ENCODE data around the gene RARS1.

Gene RARS1

GRCh38 chr5:168486136-168486879, at the start of gene RARS1:
RARS1 (plus strand) TSS chr5:168486471; CDS start chr5:168486499, 28 bp downstream.
- peak; percentile 72 for DNase-seq

GRCh38 chr5:168438349-168438748, 47.9 kb upstream of the RARS1 start:
- no peak for DNase-seq

DNA sequence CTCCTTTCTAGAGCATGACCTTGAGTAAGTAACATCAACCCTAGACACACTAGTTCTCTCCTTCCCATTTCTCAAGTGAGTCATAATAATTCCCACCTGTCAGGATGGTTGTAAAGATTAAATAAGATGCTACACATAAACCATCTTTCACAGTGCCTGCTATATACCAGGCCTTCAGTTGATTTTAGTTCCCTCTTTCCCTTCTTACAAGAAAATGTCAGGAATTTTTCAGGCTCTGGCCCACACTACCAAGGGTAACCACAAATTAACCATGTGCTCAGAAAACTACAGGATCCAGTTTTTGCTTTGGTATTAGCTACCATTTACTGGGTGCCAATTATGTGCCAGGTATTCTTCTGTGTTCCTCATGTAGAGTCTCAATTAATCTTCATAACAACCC, 42.7 kb upstream of the RARS1 start:
- DNase-seq, result no peak

GRCh38 chr5:168443950-168444700, 42.1 kb upstream of the RARS1 start:
- DNase-seq, result no peak

DNA sequence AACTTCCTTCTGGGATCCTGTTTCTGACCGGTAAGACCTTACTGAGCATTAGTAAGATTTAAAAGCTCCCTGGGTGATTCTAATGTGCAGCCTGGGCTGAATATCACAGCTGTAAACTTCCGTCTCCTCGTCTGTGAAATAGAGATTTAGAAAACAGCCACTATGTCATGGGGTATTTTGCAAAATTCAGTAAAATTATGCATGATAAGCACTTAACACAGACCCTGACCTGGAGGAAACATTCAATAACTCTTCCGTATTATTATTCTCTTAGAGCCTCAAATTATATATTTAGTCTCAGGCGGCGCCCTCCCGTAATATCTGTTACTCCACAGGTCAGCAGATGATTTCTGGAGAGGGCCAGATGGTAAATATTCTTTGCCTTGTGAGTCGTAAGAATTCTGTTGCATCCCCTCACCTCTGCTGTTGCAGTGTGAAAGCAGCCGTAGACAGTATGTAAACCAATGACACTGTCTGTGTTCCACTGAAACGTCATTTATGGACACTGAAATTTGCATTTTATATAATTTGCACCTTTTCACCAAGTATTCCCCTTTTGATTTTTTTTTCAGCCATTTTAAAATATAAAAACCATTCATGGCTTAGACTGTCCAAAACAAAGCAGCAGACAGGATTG, 39.2 kb upstream of the RARS1 start:
- no peak for DNase-seq

- DNase-seq, result no peak
These were observed 38.5 kb upstream of the RARS1 start for GRCh38 chr5:168447808-168448207.

DNA sequence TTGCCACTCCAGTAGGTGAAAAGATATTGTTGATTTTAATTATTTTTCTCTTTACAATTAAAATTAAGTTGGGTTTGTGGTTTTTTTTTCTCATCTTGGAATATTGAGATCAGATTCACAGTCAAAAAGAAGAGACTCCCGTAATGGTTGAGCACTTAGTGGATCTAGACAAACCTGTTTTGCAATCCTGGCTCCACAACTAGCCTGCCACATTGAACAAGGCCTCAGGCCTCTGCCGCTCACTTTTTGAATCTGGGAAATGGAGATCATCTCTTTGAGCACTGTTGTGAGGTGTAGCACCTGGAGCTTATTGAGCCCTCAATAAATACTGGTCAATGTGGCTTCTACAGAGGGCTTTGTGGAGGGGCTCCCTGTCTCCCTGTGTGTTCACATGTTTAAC, 37.1 kb upstream of the RARS1 start:
- DNase-seq, result no peak

- DNase-seq, result no peak
These were observed 34.7 kb upstream of the RARS1 start for GRCh38 chr5:168451565-168451964.

DNA sequence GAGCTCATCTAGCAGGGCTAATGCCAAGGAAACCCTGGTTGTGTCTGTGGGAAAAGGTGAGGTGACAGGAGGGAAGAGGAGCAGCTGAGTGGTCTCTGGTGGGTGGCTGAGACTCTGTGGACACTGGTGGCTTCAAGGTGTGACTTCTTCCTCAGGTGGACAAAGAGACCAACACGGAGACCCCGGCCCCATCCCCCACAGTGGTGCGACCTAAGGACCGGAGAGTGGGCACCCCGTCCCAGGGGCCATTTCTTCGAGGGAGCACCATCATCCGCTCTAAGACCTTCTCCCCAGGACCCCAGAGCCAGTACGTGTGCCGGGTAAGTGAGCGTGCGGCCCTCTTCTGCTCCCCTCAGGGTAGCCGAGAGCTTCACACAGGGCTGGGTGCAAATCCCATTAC, 31.1 kb upstream of the RARS1 start:
- DNase-seq, result no peak

DNA sequence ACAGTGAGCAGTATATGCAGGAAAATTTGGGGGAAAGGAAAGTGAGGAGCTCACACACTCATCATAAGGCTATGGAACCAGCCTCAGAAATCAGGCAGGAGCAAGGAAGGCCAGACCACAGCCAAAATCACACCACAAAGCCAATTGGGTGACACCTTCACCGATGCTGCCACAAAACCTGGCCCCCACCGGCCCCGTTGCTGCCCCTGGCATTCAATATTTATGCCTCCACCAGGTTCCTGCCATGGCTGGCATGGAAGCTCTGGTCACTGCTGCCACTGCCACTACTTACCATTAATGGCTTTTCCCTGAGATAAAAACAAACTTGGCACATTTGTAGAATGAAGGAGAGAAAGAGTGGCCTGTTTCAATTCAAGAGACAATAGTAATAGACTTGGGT, 28.7 kb upstream of the RARS1 start:
- DNase-seq, result no peak

DNA sequence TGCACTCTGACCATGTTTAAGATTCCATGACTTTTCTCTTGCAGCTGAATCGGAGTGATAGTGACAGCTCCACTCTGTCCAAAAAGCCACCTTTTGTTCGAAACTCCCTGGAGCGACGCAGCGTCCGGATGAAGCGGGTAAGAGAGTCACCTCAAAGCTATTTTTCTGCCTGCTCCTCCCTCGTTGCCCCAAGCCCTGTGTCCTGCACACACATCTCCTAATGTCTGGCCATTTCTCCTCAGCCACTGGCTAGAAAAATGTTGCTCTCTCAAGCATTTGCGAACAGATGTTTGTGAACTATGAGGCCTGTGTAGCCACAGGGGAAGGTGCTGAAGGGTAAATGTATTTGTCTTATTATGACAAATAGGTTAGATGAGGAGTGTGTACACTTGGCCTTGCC, 25.7 kb upstream of the RARS1 start:
- no peak for DNase-seq

- DNase-seq, result no peak
These were observed 23.2 kb upstream of the RARS1 start for GRCh38 chr5:168463081-168463480.

DNA sequence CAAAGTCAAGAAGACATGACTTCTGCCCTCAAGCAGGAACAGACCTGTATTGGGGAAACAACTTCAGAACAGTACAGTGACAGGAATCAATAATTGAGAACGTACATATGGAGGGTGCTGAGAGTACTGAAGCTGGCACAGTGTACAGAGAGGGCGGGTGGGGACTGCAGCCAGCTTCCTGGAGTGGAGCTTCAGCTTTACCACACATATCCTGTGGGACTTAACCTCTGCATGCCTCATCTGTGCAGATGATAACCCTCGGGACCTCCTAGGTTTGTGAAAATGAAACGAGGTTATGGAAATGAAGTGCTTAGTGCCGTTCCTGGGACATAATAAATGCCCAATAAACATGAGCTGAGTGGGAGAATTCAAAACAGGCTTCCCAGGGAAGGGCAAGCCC, 22.1 kb upstream of the RARS1 start:
- DNase-seq, result no peak

DNA sequence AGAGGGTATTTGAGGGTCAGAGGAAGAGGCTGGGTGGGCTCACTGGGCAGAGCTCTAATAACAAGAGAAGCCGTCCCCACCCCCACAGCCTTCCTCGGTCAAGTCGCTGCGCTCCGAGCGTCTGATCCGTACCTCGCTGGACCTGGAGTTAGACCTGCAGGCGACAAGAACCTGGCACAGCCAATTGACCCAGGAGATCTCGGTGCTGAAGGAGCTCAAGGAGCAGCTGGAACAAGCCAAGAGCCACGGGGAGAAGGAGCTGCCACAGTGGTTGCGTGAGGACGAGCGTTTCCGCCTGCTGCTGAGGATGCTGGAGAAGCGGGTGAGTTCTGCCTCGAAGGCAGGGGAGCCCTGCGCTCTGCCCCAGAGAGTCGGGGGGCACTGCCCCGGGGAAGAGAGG, 21.6 kb upstream of the RARS1 start:
- no peak for DNase-seq

GRCh38 chr5:168467755-168468330, 18.4 kb upstream of the RARS1 start:
- DNase-seq, result peak; percentile 16

DNA sequence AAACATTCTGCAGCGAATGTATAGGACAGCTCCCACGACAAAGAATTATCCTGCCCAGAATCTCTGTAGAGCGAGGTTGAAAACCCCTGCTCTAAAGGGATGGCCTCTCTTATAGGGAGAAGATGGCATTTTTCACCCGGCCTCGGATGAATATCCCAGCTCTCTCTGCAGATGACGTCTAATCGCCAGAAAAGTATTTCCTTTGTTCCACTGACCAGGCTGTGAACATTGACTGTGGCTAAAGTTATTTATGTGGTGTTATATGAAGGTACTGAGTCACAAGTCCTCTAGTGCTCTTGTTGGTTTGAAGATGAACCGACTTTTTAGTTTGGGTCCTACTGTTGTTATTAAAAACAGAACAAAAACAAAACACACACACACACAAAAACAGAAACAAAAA, 17.4 kb upstream of the RARS1 start:
- no peak for DNase-seq

GRCh38 chr5:168469816-168470215, 16.5 kb upstream of the RARS1 start:
- no peak for DNase-seq

DNA sequence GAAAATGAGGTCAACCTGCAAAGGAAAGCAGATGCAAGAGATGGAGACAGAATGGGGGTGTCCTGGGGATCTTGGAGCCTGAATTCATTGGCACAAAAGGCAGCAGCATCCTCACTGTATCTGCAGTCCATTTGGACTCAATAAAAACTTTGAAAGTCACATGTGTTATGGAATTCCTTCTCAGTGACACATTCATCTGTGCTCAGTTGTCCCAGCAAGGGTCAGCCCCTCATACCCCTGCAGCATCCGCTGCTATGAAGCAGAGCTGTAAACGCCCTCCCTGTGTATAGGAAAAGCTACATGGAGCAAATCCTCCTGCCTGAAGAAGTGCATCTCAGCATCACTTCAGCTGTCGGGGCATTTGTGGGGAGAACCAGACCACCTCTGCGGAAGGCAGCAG, 14.5 kb upstream of the RARS1 start:
- DNase-seq, result no peak

- DNase-seq, result no peak
These were observed 13.9 kb upstream of the RARS1 start for GRCh38 chr5:168472329-168472728.

- DNase-seq, result no peak
These were observed 12.0 kb upstream of the RARS1 start for GRCh38 chr5:168474319-168474718.

DNA sequence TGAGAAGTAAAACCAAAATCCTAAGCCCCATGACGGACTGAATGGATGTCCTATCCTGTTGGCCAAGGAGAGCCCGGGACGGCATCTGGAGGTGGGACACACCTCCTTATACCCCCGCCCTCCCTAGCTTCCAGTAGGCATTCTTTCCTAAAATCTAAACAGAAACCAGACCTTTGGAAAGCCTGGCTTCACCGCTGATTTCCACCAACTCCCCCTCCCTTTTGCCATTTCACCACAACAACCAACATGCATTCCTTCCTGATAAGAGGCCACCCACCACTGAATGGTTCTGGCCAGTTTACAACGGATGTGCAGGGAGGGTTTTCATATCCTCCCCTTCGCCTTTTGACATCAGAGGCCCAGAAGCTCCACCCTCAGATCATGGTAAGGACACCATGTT, 9.2 kb upstream of the RARS1 start:
- no peak for DNase-seq

DNA sequence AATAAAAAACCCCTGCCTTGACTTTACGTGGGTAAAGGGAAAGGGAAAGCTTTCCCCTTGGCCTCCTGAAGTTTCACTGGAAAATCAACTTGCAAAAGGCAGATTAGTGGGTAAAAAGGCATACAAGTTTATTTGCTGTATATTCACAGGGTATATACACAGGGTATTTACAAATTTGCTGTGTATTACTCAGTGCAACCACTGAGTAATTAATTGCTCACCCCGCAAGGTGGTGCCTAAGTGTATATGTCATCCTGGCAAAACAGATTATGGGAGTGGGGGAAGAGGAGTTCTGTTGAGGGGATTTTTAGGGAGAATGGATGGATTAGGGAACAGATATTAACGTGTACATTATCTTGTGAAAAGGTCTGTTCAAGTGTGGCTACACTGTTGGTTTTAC, 7.1 kb upstream of the RARS1 start:
- no peak for DNase-seq

DNA sequence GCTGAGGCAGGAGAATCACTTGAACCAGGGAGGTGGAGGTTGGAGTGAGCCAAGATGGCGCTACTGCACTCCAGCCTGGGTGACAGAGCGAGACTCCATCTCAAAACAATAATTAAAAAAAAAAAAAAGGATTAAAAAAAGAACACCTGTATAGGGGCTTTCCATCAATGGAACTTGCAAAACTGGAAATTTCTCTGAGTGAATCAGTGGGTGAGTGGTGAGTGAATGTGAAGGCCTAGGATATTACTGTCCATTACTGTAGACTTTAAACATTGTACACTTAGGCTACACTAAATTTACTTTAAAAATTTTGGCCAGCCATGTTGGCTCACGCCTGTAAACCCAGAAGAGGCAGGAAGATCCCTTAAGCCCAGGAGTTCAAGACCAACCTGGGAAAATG, 5.7 kb upstream of the RARS1 start:
- DNase-seq, result no peak

- DNase-seq, result no peak
These were observed 4.9 kb upstream of the RARS1 start for GRCh38 chr5:168481330-168481788.
